COLO668 (cell line): Measurements from ENCODE around the gene FAM3B.

Source experiments
- DNase-seq: peaks from one replicate; lab custom pipeline; 2025; ENCODE audit not compliant: unreplicated experiment; lab: John Stamatoyannopoulos, UW

FAM3B gene

DNA sequence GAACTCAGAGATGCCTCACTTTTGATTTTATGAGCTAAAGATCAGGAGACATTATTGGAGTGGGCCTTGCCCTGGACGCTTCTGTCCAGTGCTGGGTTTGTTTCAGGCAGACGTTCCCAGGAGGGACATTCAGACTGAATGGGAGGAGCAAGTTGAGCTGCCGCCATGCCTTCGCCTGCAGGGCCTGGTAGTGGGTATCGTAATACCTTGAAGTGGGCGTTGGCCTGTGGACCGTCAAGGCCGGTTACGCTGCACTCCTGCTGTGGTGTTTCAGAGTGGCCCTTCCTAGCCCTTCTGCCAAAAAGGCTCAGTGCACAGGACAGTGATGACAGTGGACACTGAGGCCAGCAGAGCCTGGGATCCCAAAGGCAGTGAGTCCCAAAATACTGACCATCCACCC is 1.6 kb downstream of the FAM3B start:
- peak; percentile 52 for DNase-seq

DNA sequence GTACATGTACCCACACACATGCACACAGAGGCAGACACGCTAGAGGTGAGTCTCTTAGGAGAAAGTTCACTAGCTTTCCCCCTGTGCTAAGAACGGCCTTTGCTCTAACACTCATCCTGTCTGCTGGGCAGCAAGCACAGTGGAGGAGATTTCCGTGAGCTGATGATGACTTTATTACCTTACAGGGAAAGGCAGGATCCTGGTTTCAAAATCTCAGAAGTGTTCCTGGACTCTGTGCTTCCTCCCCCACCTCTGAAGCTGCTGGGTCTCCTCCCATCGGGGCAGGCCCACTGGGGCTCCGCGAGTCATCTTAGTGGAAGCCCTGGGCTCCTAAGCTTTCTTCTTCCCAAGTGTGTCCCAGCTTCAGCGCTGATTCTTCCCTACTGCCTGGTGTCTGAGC is 2.7 kb downstream of the FAM3B start:
- DNase-seq: no peak

DNA sequence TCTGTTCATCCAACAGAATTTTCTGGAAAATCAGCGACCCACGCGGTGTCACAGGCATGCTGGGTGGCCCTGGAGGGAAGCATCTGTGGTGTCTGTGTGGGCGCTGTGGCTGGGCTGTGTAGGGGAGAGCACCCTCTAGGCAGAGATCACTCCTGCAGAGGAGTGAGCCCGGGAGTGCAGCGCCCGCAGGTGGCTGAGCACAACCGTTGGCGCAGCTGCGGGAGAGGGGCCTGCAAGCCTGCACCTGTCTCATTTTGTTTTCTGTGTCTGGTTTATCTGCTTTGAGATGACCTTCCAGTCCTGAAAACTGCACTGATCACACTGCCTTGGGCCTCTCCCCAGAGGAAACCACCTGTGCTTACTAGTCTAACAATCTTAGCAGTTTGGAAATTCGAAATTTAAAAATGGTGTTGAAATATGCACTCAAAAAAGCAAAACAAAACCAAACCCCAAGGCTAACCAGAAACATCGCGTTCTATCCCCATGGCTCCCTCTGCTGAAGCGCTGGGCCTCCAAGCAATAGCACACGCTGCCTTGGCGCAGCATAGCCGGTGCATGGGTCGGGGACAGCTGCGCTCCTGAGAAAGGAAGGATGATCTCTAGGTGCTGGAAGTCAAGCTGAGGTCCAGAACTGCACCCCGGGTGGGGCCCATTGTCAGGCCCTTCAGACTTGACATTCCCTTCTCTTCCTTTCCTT is 4.8 kb downstream of the FAM3B start:
- DNase-seq: peak; percentile 84

DNA sequence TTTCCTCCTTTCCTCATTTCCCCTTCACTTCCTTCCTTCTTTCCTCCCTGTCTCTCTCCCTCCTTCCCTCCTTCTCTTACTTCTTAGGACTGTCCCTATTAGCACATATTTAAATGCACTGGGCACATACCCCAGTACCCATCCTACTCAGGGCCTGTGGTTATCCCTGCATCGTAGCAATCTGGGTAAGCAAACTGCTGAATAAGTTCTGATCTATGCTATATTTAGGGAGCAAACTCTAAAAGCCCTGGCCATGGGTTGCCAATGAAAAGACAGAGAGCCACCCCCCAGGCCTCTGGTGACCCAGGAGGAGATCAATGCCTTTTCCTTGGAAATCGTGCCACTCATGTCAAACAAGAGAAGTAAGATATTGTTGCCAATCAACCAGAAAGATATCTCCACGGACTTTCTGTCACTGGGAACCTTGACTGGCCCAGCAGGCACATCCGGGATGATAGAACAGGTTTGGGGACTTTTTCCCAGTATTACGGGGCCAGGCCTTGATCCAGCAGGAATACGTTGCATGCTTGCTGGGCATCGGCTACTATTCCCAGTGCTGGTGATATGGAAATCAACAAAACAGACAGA is 5.4 kb downstream of the FAM3B start:
- DNase-seq: no peak

DNA sequence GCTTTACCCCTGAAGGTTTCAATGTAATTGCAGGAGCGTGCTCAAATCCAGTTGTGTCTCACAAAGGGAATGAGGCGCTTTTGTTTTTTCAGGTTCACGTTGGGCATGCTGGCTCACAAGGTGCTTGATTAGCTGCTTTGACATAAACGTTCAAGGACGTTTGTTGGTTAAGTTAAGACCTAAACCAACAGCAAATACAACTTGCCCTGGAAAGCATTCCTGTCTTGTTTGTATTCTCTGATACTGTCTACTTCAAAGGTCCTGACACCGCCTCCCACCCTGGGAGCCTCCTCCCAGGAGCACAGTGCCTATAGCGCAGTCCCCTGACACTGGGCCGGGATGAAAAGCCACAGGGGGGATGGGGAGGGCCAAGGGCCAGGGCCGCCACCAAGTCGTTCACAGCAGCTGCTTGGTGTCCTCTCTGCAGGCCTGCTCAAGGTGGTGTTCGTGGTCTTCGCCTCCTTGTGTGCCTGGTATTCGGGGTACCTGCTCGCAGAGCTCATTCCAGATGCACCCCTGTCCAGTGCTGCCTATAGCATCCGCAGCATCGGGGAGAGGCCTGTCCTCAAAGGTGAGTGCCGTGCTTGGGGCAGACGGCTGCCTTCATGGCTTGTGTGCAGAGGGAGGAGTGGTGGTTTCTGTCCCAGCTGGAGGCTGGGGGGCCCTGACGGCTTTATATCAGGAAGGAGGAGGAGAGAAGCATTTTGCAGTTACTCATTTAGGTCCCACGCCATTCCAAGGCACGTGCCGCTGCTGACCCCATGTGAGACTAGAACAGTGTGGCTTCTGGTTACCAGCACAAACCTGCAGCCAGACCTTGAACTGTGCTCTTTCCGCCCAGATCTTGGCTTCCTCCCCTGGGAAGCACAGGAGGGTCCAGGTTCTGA is 6.1 kb downstream of the FAM3B start:
- no peak for DNase-seq

DNA sequence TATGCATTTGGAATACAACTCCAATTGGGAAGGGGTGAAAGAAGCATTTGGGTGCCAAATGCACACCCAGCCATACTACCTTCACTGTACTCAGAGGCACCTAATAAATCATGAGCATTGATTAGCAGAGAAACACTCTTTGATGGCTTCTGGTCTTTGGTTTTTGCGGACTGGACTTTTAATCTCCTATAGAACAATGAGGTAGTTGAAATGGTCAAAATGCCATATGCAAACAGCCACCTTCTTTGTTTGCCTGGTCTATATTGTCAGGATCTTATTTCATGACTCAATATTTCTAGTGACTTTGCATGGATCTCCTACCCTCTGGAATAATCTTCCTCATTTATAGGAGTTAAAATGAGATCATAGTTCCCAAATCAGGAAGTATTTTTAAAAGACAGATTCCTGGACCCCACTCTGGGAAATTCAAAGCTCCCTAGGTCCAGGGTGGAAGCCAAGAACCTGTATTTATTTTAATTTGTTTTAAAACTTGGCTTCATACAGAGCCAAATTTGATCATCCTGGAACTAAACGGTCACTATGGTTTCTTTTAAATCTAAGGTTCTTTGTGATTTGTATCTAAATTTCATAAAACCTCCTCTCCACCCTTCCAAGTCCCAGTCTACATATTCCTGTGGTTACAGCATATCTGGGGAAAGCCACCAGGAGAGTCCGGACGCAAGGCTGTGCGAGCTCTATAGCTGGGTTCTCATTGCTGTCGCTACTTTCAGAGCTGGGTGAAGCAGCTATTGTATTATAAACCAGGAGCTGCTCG is 8.7 kb downstream of the FAM3B start:
- no peak for DNase-seq

DNA sequence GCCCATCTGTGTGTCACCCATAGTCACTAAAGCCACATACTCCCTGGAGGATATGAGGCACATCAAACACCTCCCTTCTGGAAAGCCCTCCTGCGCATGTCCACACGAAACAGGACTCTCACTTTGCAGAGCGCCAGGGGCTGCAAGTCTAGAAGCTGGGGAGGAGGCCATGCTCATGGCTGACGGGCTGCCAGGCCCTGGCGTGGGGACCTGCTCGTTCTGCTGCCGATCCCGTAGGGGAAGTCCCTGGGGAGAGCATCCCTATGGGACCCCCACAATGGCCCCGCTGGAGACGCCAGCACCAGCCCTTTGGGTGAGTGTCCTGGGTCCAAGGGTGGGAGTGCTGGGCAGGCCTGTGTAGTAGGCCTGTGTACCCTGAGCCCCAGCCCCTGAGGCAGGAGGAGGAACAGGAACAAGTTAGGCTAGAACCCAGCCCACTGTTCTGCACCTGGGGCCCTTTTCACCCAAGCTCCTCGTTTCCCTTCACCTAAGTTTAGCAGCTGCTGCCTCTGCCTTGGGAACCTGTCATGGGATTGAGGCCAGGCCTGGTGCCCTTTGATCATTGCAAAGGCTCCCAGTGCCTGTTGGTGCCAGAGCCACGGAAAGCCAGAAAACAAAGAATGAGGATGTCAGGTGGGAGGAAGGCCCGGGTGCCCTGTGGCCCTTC is 9.9 kb downstream of the FAM3B start:
- DNase-seq: no peak

DNA sequence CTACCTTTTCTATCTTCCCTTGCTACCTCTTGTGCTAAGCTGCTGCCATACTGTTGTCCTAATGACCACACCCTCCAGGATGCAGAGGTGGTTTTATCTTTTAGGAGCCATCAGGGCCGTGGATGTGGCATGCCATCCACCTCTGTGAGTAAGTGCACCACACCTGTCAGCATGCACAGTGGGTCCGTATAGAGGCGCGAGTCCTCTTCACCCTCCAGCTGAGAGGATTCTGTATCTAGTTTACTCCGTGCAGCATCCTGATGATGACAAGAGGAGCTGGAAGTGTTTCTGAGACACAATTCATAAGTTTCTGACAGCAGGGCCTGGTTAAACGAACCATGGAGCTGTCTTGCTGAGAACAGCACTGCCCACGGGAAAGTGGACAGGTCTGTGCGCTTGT is 11.2 kb downstream of the FAM3B start:
- DNase-seq: no peak

DNA sequence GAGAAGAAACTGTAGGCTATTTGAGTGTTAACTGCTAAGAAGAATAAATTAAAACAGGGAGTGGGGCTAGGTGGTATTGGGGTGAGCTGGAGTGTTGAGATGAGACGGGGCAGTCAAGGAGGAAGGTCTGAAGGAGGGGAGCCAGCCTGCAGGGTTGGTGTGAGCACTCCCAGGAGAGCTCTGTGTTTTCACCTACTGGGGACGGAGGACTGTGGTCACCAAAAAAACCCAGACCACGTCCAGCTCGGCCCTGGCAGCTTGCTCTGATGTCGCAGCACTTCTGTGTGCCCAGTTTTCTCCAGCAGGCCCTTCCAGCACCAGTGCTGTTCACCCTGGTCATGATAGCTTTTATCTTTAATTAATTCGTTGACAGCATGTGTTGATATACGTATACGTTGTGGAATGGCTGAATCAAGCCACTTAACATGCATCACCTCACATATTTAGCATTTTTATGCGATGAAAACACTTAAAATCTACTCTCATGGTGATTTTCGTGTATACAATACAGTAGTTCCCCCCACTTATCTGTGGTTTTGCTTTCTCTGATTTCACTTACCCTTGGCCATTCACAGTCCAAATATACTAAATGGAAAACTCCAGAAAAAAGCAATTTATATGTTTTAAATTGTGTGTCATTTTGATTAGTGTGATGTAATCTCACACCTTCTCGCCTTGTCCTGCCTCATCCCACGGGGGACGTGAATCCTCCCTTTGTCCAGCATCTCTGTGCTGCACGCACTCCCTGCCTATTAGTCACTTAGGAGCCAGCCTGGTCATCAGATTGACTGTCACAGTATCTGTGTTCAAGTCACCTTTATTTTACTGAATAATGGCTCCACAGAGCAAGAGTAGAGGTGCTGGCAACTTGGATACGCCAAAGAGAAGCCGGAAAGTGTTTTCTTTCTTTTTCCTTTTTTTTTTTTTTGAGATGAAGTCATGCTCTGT is 12.3 kb downstream of the FAM3B start:
- DNase-seq: no peak

DNA sequence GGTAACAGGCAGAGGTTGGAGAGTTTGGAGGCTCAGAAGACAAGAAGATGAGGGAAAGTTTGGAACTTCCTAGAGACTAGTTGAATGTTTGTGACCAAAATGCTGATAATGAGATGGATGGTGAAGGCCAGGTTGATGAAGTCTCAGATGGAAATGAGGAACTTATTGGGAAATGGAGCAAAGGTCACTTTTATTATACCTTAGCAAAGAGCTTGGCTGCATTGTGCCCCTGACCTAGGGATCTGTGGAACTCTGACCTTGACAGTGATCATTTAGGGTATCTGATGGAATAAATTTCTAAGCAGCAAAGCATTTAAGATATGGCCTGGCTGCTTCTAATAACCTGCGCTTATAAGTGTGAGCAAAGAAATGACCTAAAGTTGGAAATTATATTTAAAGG is 17.2 kb downstream of the FAM3B start:
- no peak for DNase-seq

DNA sequence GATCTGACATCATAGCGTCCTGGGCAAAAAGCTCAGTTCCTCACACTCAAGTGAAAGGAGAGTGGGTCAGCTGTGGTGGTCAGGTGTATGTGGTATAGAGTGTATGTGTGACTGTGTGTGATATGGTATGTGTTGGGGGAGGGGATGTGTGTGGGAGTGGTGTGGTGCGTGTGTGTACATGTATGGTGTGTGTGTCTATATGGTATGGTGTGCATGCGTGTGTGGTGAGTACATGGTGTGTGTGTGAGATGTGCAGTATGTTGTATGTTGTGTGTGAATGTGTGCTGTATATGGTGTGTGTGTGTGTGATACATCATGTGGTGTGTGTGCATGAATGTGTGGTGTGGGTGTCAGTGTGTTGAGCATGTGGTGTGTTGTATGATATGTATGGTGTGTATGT is 20.9 kb downstream of the FAM3B start:
- no peak for DNase-seq

DNA sequence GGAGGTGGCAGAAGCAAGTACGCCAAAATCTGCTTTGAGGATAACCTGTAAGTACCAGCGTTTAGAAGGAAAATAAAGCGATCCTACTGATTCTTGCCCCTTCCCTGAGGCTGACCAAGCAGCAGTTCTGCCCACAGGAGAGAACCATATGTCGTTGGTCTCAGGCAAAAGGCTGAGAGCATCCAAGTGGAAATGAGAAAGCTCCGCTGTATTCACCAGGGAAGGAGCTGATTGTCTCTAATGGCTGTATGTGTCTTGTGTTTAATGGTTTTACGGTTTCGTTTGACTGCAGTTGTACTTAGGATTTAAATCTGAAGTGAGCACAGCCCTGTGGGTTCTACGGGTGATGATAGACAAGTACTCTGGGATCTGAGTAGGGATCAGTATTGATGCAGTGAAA is 21.9 kb downstream of the FAM3B start:
- no peak for DNase-seq

DNA sequence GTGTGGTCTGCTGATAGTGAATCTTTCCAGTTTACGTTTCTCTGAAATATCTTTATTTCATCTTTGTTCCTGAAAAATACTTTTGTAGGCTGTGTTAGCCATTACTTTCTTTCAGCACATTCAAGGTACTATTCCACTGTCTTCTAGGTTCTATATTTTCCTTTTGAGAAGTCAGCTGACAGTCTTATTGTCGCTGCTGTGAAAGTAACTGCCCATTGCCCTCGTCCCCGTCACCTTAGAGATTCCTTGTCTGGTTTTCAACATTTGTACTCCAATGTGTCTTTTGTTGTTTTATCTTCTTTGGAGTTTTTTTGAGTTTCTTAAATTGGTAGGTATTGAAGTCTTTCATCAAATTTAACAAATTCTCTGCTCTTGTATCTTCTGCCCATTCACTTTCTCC is 25.4 kb downstream of the FAM3B start:
- DNase-seq: no peak

DNA sequence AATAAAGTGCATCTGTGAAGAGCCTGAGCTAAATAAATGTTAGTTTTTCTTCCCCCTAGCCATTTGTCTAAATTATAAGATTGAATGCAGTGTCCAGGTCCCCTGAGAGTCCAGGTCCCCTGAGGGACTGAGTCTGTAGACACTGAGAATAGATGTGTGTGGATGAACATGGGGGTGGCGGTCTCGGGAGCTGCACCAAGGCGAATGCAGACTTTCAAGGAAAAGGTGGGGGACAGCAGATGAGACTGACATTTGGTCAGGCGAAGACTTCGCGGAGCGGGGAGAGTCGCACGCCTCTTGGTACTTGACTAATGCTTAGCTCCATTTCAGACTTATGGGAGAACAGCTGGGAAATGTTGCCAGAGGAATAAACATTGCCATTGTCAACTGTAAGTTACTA is 27.5 kb downstream of the FAM3B start:
- DNase-seq: no peak

DNA sequence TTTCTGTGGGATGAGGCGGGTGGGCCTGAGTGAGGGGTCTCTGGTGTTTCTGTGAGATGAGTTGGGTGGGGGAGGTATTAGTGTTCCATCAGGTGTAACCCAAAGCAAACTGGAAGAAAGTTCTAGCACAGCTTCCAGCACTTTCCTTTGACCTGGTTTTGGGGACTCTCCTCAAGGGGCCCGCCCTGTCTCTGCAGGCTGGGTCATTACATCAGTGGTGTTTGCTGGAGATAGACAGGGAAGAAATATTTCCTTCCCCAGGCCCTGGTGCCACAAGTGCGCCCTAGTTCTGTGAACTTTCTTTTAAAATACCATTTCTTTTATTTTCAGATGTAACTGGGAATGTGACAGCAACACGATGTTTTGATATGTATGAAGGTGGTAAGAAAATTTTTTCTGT is 28.8 kb downstream of the FAM3B start:
- no peak for DNase-seq

DNA sequence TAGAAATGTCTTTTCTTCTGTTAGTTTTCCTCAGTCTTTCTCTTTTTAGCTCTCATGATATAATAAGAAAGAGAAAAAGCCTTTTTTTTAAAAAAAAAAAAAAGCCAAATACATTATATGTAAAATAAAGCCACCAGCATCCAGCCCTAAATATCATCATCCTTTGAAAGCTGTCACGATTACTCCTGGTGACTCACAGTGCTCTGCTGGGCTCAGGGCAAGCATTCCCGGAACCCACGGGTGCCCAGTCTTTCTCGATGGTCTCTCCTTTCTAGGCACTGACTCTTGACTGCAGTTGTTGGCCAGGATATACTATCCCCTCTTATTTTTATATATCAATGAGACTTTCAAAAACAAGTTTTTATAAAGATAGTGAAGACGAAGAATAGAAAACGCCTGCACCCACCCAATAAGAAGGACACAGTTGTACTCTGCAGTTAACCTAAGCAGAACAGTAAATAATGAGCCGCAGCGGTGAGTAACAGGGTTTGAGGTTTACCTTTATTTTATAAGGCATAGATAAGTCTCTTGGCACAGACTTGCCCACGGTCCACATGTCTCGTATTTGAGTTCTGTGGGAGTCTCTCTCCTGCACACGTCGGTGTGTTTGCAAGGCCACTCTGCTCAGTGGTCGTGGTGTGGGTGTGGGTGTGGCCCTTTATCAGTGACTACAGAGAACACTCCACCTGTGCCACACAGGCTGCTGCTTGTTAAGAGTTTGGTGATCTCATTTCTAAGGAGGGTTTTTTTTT is 29.5 kb downstream of the FAM3B start:
- no peak for DNase-seq

DNA sequence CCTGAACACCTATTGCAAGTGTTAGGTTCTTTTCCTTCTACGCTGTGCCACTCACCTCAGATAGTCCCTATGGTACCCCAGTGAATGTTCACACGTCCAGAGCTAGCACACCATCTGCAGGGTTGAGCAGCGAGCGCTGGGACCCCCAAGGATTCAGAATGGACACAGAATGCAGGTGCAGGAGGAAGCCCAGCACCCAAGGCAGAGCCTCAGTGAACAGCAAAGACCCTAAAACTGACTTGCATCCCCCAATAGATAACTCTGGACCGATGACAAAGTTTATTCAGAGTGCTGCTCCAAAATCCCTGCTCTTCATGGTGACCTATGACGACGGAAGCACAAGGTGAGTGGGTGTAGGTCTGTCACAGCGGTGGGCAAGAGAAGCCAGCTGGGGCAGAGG is 30.2 kb downstream of the FAM3B start:
- DNase-seq: no peak

DNA sequence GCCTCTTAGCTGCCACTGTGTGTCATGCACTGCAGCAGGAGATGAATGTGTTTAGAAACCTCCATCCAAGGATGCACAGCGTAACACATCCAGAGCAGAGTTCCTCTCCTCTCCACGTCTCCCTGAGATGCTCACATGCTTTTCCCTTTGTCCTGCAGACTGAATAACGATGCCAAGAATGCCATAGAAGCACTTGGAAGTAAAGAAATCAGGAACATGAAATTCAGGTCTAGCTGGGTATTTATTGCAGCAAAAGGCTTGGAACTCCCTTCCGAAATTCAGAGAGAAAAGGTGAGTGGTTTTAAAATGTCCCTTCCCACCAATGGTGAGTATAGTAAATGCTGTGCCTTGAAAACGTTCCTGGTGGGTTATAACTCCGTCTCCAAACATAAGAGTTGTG is 31.8 kb downstream of the FAM3B start:
- DNase-seq: no peak

DNA sequence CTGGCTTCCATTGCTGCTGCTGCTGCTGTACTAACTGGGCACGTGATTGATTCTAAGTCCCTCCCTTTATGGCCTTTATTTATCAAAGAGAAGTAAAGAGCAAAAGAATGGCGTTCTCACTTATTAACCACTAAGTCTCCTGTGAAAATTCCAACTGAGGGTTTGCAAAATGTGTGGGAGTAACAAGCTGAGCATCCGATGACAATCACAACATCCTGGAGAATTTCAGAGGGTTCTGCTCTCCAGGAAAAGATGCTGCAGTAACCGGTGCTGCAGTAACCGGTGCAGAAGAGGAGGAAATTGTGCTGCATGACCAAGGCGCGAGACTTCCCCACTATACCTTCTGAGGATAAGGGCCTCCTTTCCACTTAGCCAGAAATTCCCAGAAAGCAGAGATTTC is 32.5 kb downstream of the FAM3B start:
- DNase-seq: no peak
